Activated T-helper 1 cell treated with anti-CD3 and anti-CD28 coated beads, Interleukin-2, amount 50 U/mL, for 16 hours (primary cell): Measurements from ENCODE around the gene VPS45.
"Not testable (repeated sequence)": the region's sequence is repeated elsewhere in the genome, so short reads cannot be mapped to it uniquely, and the experiment has no call there.

Experiments
- DNase-seq, 2 donors: peaks; one replicate each; pipeline ENCODE4 v3.0.0-alpha.2; 2020; ENCODE audit warnings: low read depth in 1 of 2, low spot score in 1 of 2

The VPS45 gene

DNA sequence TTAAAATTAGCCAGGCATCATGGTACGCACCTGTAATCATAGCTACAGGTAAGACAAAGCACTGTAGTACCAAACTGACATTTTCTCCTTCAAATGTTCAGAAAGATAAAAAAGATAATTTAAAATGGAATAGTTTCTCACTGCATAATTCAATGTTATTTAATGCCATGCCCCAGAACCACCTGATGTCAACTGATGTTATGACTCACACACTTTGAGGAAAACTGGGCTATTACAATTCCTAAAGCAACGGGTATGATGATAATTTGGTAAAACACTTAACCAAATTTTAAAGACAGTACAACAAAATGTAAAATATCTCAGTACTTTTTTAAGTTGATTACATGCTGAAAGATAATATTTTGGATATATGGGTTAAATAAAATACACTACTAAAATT lies 59.2 kb downstream of the VPS45 start:
- no peak for DNase-seq

GRCh38 chr1:150127464-150127863 lies 59.9 kb downstream of the VPS45 start:
- DNase-seq, result no peak

GRCh38 chr1:150127868-150128267 lies 60.3 kb downstream of the VPS45 start:
- peak in 1 of 2 donors; percentile 13 for DNase-seq

DNA sequence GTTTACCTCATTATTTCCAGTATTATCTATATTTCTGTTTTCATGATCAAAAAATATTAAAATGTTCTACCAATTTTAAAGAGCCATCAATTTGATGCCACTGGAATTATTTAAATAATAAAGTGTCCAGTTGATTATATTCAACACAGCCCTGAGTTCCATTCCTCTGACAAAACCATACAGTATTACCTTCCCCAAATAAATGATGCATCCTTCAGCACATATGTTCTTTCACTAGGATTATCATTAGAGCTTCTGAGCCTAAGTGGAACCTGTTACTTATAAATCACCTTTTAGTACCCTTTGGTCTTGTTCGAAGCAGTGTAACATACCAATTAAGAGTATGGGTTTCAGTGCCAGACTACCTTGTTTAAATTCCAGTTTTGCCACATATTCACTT lies 64.8 kb downstream of the VPS45 start:
- no peak for DNase-seq

- DNase-seq, result no peak
These were observed 67.0 kb downstream of the VPS45 start for GRCh38 chr1:150134537-150134936.

GRCh38 chr1:150135400-150135799 lies 67.8 kb downstream of the VPS45 start:
- not testable (repeated sequence) for DNase-seq

DNA sequence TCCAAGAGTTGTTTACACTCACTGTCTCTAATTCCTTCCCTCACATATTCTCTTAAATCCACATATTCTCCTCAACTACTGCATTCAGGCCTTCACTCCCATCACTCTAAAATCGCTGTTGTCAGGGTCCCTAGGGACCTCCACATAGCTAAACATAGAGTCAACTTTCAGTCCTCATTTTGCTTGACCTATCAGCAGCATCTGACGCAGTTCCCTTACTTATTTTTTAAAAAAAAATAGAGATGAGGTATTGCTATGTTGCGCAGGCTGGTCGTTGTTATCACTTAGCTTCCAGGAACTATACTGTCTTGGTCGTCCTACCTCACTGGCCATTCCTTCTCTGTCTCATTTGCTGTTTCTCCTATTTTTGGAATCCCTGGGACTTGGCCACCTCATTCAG lies 70.5 kb downstream of the VPS45 start:
- DNase-seq, result no peak

DNA sequence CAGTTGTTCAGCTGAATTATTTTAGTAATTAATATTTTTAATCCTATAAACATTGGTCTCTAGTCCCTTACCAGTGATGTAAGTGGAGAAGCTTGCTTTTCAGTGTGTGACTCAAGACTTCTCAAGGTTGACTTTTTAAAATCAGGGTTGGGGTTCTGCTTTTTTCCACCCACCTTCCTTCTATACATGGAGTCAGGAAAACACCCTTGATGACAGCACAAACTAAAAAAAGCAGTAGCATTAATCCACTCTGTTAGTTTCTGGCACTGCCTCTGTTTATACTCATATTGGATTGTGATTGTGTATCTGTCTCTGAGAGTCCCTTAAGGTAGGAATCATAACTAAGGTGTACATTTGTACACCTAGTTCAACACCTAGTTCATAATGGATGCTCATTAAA lies 73.9 kb downstream of the VPS45 start:
- no peak for DNase-seq

GRCh38 chr1:150142083-150142482 lies 74.5 kb downstream of the VPS45 start:
- no peak for DNase-seq

- no peak for DNase-seq
These were observed 77.0 kb downstream of the VPS45 start for GRCh38 chr1:150144606-150145005.

GRCh38 chr1:150146016-150146415 lies 78.4 kb downstream of the VPS45 start:
- not testable (repeated sequence) for DNase-seq

- DNase-seq, result no peak
These were observed 79.4 kb downstream of the VPS45 start for GRCh38 chr1:150146849-150147542.

DNA sequence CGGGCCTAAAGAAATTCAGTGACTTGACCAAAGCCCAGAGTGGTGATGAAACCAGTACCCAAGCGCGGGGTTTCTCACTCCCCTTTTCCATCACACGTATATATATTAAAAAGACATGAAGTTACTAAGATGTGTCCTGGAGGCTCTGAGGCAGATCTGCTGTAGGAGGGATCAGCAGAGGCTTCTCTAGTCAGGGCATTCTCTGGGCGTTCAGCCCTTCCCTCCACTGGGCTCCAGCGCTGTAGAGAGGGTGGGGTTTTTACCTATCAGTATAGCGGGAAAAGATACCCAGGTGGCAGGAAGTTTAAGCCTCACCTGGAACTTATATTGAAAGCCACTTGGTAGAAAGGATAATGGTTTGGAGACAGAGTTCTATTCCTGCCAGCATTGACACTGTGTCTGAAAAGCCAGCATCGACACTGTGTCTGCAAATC lies 81.3 kb downstream of the VPS45 start:
- no peak for DNase-seq

DNA sequence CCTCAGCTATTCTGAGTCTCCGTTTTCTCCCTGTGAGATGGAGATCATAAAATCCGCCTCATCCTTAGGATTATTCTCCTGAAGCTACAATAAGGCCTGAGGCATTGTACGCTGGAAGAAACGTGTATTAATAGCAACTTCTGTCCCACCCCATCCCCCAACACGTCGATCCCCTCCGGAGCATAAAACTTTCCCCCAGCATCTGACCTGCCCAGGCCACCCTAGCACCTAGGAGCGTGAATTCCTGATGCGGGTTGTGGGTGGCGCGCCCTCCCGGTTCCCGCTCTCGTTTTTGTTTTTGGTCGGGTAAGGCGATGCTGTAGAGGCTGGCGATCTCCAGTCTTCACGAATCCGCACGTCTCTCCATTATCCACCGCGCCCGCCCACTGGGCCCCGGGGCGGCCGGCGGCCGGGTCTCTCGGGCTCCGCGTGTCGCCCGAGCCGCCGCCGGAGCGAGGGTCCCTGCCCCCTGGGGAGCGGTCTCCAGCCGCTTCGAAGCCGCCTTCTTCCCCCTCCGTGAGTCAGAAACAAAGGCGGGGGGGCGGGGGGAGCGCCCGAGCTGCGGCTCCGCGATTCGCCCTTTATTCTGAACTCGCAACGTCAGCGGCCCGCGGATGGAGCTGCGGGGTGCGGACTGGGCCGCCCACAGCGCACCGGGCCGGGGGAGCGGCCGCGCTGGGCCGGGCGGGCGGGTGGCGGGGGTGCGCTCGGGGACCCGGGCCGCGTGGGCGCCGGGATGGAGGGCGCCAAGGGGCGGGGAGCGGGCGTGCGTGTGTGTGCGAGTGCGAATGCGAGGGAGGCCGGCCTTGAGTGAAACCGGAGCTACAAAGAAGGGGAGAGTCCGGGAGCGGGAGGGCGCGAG lies 81.9 kb downstream of the VPS45 start, which contains the start of gene PLEKHO1:
PLEKHO1 (plus strand) TSS at position 646 of the 862 bp plus-strand sequence. CDS start 342 bp downstream, outside the sequence.
- peak; percentile 77 to 79 for DNase-seq

GRCh38 chr1:150150133-150151021 lies 82.8 kb downstream of the VPS45 start:
- peak in 1 of 2 donors; percentile 15 for DNase-seq

GRCh38 chr1:150151291-150152181 lies 84.0 kb downstream of the VPS45 start:
- DNase-seq, result peak; percentile 42 to 61

DNA sequence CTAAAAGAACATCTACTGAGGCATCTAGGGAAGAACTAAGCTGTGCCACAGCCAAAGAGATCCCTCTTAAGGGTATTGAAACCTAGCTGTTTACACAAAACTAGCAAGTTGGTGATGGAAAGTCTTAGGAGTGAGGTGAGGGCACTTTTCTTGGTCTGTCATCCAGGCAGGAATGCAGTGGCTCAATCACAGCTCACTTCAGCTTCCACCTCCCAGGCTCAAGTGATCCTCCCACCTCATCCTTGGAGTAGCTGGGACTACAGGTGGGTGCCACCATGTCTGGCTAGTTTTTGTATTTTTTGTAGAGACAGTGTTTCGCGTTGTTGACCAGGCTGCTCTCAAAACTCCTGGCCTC lies 84.6 kb downstream of the VPS45 start:
- no peak for DNase-seq

DNA sequence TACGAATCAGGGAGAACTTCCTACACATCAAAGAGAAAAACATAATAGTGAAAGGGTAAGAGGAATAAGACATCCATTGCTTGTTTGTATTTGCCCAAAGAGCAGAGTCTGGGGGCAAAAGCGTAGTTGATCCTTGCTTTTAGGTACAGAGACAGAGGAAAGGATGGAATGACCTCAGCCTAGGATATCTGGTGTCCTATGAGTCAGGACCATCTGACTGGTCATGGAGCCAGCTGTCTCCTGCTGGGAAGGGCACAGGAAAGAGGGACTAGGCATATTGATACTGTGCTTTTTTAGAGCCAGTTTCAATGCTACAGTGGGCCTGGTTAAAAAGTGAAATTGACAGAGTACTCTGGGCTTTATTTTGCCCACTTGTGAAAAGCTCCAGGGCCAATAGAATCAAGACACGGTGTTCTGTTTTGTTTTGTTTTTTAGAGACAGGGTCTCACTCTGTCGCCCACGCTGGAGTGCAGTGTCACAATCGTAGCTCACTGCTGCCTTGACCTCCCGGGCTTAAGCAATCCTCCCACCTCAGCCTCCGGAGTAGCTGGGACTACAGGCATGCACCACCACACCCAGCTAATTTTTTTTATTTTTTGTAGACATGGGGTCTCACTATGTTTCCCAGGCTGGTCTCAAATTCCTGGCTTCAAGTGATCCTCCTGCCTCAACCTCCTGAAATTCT lies 85.3 kb downstream of the VPS45 start:
- no peak for DNase-seq

GRCh38 chr1:150154143-150154542 lies 86.6 kb downstream of the VPS45 start:
- no peak for DNase-seq
